HepG2 (cell line): ENCODE data around the gene NTSR2. TPM values are rescaled to one million over a fixed set of nuclear protein-coding genes. Genes with fewer than 3 reads are reported as not detected.

ENCODE experiments used
- ATAC-seq: fragments of 200-7000 bp; cut with Tn5 transposase; 3 replicates; pipeline ENCODE4 v1.9.1; 2020; ENCODE audit warnings: mild to moderate bottlenecking, moderate library complexity
- BruUV-seq: library from RNA; stranded (reverse); fragments of 400-500 nt; replicated peaks from 2 replicates; lab custom pipeline; 2021; lab: Mats Ljungman, UMichigan
- CTCF ChIA-PET: fragments of 300-600 bp; formaldehyde crosslinking; extraction: SDS; loops from one replicate; lab custom pipeline; 2021; ENCODE audit warnings: low total read pairs, inconsistent platforms, low intra/inter-chr PET ratio; lab: Yijun Ruan, JAX
- POLR2A ChIA-PET: fragments of 350-600 bp; sonication (Branson Sonifier 250); formaldehyde crosslinking; loops from one replicate; lab custom pipeline; 2020; ENCODE audit warnings: antibody characterized with exemption, inconsistent platforms; lab: Yijun Ruan, JAX
- DNase-seq: peaks from one replicate; pipeline ENCODE4 v3.0.0-alpha.2; 2015; ENCODE audit warnings: low spot score
- FAIRE-seq: peaks from 3 replicates; lab custom pipeline; 2011; peaks lifted over from hg19 to GRCh38; lab: Jason Lieb, UNC
- H2AFZ ChIP-seq: one replicate; pipeline ENCODE4 v1.6.1; 2011; ENCODE audit warnings: low read length, inconsistent platforms
- H3K27ac ChIP-seq: fragments of 300-600 bp; 3 replicates; pipeline ENCODE4 v1.8.0; 2011; ENCODE audit warnings: mixed run types, mild to moderate bottlenecking, mixed read lengths, low read length, inconsistent platforms; ENCODE audit not compliant: insufficient read depth; ENCODE audit errors: extremely low read length
- H3K27me3 ChIP-seq, 2 experiments: fragments of 200-600 bp in 1 of 2; 2 replicates in 1 of 2; 3 replicates in 1 of 2; pipeline versions ENCODE4 v1.6.0 to v1.8.0; 2011; ENCODE audit warnings: low read length in 2 of 2, mild to moderate bottlenecking in 2 of 2, moderate library complexity in 2 of 2, inconsistent platforms in 1 of 2; ENCODE audit not compliant: insufficient read depth in 2 of 2, control insufficient read depth in 1 of 2
- H3K36me3 ChIP-seq, 2 experiments: fragments of 200-600 bp in 1 of 2; replicated peaks in 1 of 2; 2 replicates in 1 of 2; 3 replicates in 1 of 2; pipeline versions ENCODE4 v1.5.1 to v1.8.0; 2011; ENCODE audit warnings: low read length in 2 of 2, inconsistent platforms in 1 of 2; ENCODE audit not compliant: insufficient read depth in 2 of 2, control insufficient read depth in 1 of 2
- H3K4me1 ChIP-seq: 2 replicates; pipeline ENCODE4 v1.5.1; 2012; ENCODE audit warnings: low read length, inconsistent platforms; ENCODE audit not compliant: insufficient read depth
- H3K4me2 ChIP-seq: 2 replicates; pipeline ENCODE4 v1.6.0; 2011; ENCODE audit warnings: low read depth, low read length, inconsistent platforms
- H3K4me3 ChIP-seq, 3 experiments: fragments of 200-600 bp in 1 of 3; sonication (generic), shearing (Covaris generic) in 1 of 3; replicated peaks in 1 of 3; 2 replicates each; pipeline ENCODE4 v1.5.1; 2011 to 2016; ENCODE audit warnings: low read length in 3 of 3, inconsistent platforms in 2 of 3, low read depth in 2 of 3, mild to moderate bottlenecking in 2 of 3, control low read depth in 1 of 3, mixed read lengths in 1 of 3; ENCODE audit not compliant: insufficient read depth in 1 of 3
- H3K79me2 ChIP-seq: one replicate; pipeline ENCODE4 v1.6.1; 2011; ENCODE audit warnings: low read length, inconsistent platforms; ENCODE audit not compliant: insufficient read depth
- H3K9ac ChIP-seq: 2 replicates; pipeline ENCODE4 v1.6.0; 2011; ENCODE audit warnings: mild to moderate bottlenecking, low read depth, low read length, inconsistent platforms; ENCODE audit not compliant: insufficient read depth
- H3K9me3 ChIP-seq: 2 replicates; pipeline ENCODE4 v1.5.1; 2012; ENCODE audit warnings: mild to moderate bottlenecking, low read length
- H4K20me1 ChIP-seq: 2 replicates; pipeline ENCODE4 v1.6.0; 2011; ENCODE audit warnings: inconsistent platforms, mild to moderate bottlenecking, low read length, moderate library complexity; ENCODE audit not compliant: insufficient read depth
- CREM ChIP-seq, 2 experiments: sonication (generic) in 1 of 2; formaldehyde crosslinking in 1 of 2; IDR thresholded peaks; 2 replicates each; pipeline versions ENCODE4 v1.4.0 to v1.6.1; 2016 to 2020; ENCODE audit warnings: antibody characterized with exemption in 1 of 2, mild to moderate bottlenecking in 1 of 2, missing genetic modification reagents in 1 of 2
- ELF3 ChIP-seq: IDR thresholded peaks from 2 replicates; pipeline ENCODE4 v1.6.1; 2016; ENCODE audit warnings: missing genetic modification reagents, missing compliant biosample characterization
- MIER2 ChIP-seq: IDR thresholded peaks from 2 replicates; pipeline ENCODE4 v1.6.1; 2016; ENCODE audit warnings: missing biosample characterization, missing genetic modification reagents
- PAX8 ChIP-seq: sonication (generic); formaldehyde crosslinking; IDR thresholded peaks from 2 replicates; pipeline ENCODE4 v1.8.0; 2022; ENCODE audit warnings: mild to moderate bottlenecking, missing genetic modification reagents, borderline replicate concordance
- POLR2AphosphoS5 ChIP-seq: IDR thresholded peaks from 2 replicates; pipeline ENCODE4 v1.6.1; 2012; ENCODE audit warnings: low read depth, low read length
- RBM22 ChIP-seq: fragments of 200-400 bp; formaldehyde crosslinking; optimal IDR thresholded peaks from 2 replicates; pipeline ENCODE3; 2017; ENCODE audit warnings: mild to moderate bottlenecking, low read length, moderate library complexity
- SALL1 ChIP-seq: sonication (generic); formaldehyde crosslinking; IDR thresholded peaks from 2 replicates; pipeline ENCODE4 v1.8.0; 2022; ENCODE audit warnings: mild to moderate bottlenecking, missing genetic modification reagents
- SYNCRIP ChIP-seq: fragments of 200-400 bp; formaldehyde crosslinking; IDR thresholded peaks from 2 replicates; pipeline ENCODE4 v1.6.1; 2018; ENCODE audit warnings: mild to moderate bottlenecking, low read depth, low read length; ENCODE audit not compliant: insufficient read depth
- THYN1 ChIP-seq: sonication (generic); formaldehyde crosslinking; IDR thresholded peaks from 2 replicates; pipeline ENCODE4 v1.8.1; 2023; ENCODE audit warnings: low read depth, mild to moderate bottlenecking, moderate library complexity, missing genetic modification reagents, borderline replicate concordance
- ZFP41 ChIP-seq: sonication (generic); formaldehyde crosslinking; IDR thresholded peaks from 2 replicates; pipeline ENCODE4 v1.4.0; 2020; ENCODE audit warnings: mild to moderate bottlenecking, missing genetic modification reagents, borderline replicate concordance
- ZMYM4 ChIP-seq: sonication (generic); formaldehyde crosslinking; IDR thresholded peaks from 2 replicates; pipeline ENCODE4 v1.8.1; 2023; ENCODE audit warnings: mild to moderate bottlenecking, missing genetic modification reagents
- ZNF121 ChIP-seq: sonication (generic); formaldehyde crosslinking; IDR thresholded peaks from 2 replicates; pipeline ENCODE4 v1.5.0; 2020; ENCODE audit warnings: mild to moderate bottlenecking, missing genetic modification reagents
- ZNF160 ChIP-seq: sonication (generic); formaldehyde crosslinking; IDR thresholded peaks from 2 replicates; pipeline ENCODE4 v1.8.0; 2022; ENCODE audit warnings: mild to moderate bottlenecking, inconsistent platforms, missing genetic modification reagents
- ZNF263 ChIP-seq: sonication (generic); formaldehyde crosslinking; IDR thresholded peaks from 2 replicates; pipeline ENCODE4 v1.4.0; 2020; ENCODE audit warnings: missing genetic modification reagents
- ZNF747 ChIP-seq: sonication (generic); formaldehyde crosslinking; IDR thresholded peaks from 2 replicates; pipeline ENCODE4 v1.8.1; 2023; ENCODE audit warnings: missing genetic modification reagents, mild to moderate bottlenecking, borderline replicate concordance
- ZZZ3 ChIP-seq: sonication (generic); formaldehyde crosslinking; IDR thresholded peaks from 2 replicates; pipeline ENCODE4 v1.4.0; 2020; ENCODE audit warnings: missing genetic modification reagents, mild to moderate bottlenecking, borderline replicate concordance
- WGBS: methylation state at CpG from one replicate; pipeline ENCODE4 v1.1.6; 2017; ENCODE audit warnings: low lambda C conversion rate; 5-methylcytosine and 5-hydroxymethylcytosine counted together
- in situ Hi-C: cut with HindIII; loops from 2 replicates; pipeline ENCODE4 v1.10.0; 2017; ENCODE audit warnings: low pct_unique_long_range_greater_than_20kb; ENCODE audit not compliant: extremely low pct_ligation_motif_present
- intact Hi-C: fragments of 100-400 bp; cut with micrococcal nuclease; formaldehyde crosslinking; loops from one replicate; pipeline ENCODE4 v1.10.0; 2022; ENCODE audit not compliant: unreplicated experiment
- polyA plus RNA-seq, 8 experiments: library from polyadenylated mRNA; depleted of rRNA in 3 of 8; stranded (reverse) in 7 of 8; unstranded in 1 of 8; fragments of >200 nt; fragmentation: Illumina TruSeq in 4 of 8; extraction: Trizol in 4 of 8; gene quantifications; 2 replicates each; pipeline versions ENCODE4 v1.2.1 to v1.2.3, GENCODE V29; 2011 to 2016; ENCODE audit warnings: low read depth in 4 of 8, missing spikeins in 1 of 8, mixed read lengths in 1 of 8; ENCODE audit not compliant: insufficient read depth in 1 of 8
- total RNA-seq, 5 experiments: library from RNA; depleted of rRNA; stranded (reverse); fragments of >200 nt; fragmentation: Illumina TruSeq; extraction: Trizol; gene quantifications; 2 replicates each; pipeline ENCODE4 v1.2.3, GENCODE V29; 2016; ENCODE audit warnings: low read depth in 1 of 5
- TF ChIP-seq, protein P1 (sequence below): sonication (generic); IDR thresholded peaks from 2 replicates; pipeline ENCODE4 v1.6.1; 2016; ENCODE audit warnings: low read depth, borderline replicate concordance
- TF ChIP-seq, protein P2 (sequence below): sonication (generic); formaldehyde crosslinking; IDR thresholded peaks from 2 replicates; pipeline ENCODE4 v1.5.0; 2020; ENCODE audit warnings: mild to moderate bottlenecking, missing genetic modification reagents, moderate library complexity

The NTSR2 gene
- total and polyA plus RNA-seq, 2 of the 13 experiments (the other 11 are each of a cell fraction or from before 2014, with no cell fraction given): not detected

DNA sequence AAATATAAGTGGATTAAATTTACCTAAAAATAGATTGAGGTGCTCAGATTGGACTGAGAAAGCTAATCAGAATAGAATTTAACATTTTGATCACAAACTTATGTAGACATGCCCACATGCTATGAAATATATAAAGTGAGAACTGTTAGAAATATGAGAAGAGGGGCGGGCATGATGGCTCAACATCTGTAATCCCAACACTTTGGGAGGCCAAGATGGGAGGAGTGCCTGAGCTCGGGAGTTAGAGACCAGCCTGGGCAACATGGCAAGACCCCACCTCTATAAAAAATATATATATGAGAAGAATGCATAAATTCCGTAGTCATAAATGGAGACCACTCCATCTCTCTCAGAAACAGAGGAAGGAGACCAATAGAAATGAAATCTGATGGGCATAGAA, 25.7 kb downstream of the NTSR2 start:
- Histone ChIP-seq H3K36me3 (peaks cover 24 to 45% of the 10 kb centered on the region in 2 experiments), H3K79me2 (no peaks in the 10 kb centered on the region), H3K27me3 (0 out of 5 replicates have a peak, but pooled peaks cover 0 to under 1% of the 10 kb centered on the region in 2 experiments), H3K9me3 (no peaks in the 10 kb centered on the region), H3K9ac (no peak overlapping the region), H3K4me1 (no peaks in the 10 kb centered on the region), H3K4me2 (no peak overlapping the region), H3K4me3 (no peak overlapping the region), H2AFZ (no peak overlapping the region), H4K20me1 (no peaks in the 10 kb centered on the region), H3K27ac (no peak overlapping the region)
- ATAC-seq (no peak), FAIRE-seq (no peak), DNase-seq (no peak)
- intact Hi-C loops: no loop called here
- in situ Hi-C loops: no loop called here
- WGBS: 93% methylated on average over 3 of the region's 3 CpGs
- ChIA-PET CTCF (no interaction called here), POLR2A (no interaction called here)
- no TSS peak for BruUV-seq
- TF ChIP-seq THYN1: no peak
- TF ChIP-seq ZNF263: no peak
- TF ChIP-seq ZNF121 (CRISPR knock-in tag): 0 out of 2 replicates have a peak, but pooled peaks have one; percentile 32
- TF ChIP-seq RBM22: peak; percentile 90
- no peak for TF ChIP-seq ELF3 (CRISPR knock-in tag)
- TF ChIP-seq, all 625 proteins: peak for 2

DNA sequence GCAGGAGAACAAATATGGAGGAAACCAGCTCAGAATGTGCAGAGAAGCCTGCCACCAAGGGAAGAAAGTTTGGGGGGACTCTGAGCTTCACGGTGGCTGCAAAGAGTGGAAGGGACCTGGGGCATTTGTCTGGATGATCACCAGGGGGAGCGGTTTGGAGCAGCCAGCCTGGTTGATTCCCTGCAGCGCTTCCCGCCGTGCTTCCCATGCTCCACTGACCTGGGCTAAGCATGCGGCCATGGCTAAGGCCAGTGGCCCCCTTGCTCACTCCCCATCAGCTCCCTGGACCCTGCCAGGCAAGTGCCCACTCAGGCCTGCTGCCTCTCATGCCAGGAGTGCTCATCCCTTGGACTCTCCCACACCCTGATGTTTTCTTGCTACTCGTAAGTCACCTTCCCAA, 27.0 kb downstream of the NTSR2 start:
- no TSS peak for BruUV-seq
- CTCF ChIA-PET: interaction anchor here (1.2 kb wide), 1 partner anchor 39 kb away, joined by 12 read pairs; no protein-coding TSS in a partner anchor
- no peaks in the 10 kb centered on the region for H3K27me3 ChIP-seq
- H3K36me3 ChIP-seq: peaks cover 34 to 56% of the 10 kb centered on the region in 2 experiments
- H3K9ac ChIP-seq: no peak overlapping the region
- H3K9me3 ChIP-seq: no peaks in the 10 kb centered on the region
- 84% methylated on average over 7 of the region's 7 CpGs for WGBS
- in situ Hi-C loops (no loop called here), intact Hi-C loops (loop anchor here (1.0 kb wide), 1 partner anchor 39 kb away; no protein-coding TSS in a partner anchor)
- POLR2A ChIA-PET: no interaction called here
- no peak overlapping the region for H3K4me2 ChIP-seq
- H3K27ac ChIP-seq: no peak overlapping the region
- H3K79me2 ChIP-seq: no peaks in the 10 kb centered on the region
- no peaks in the 10 kb centered on the region for H3K4me1 ChIP-seq
- no peak for DNase-seq
- H4K20me1 ChIP-seq: no peaks in the 10 kb centered on the region
- no peak overlapping the region for H3K4me3 ChIP-seq
- peak; percentile 43 for ATAC-seq
- no peak overlapping the region for H2AFZ ChIP-seq
- FAIRE-seq: no peak
- TF ChIP-seq SYNCRIP (no peak), PAX8 (no peak), ZZZ3 (CRISPR knock-in tag) (no peak), CREM (IDR thresholded peaks at IDR 0.05) (no peak), CREM (CRISPR knock-in tag; IDR thresholded peaks at IDR 0.05) (no peak), ZNF160 (CRISPR knock-in tag) (no peak), ZFP41 (CRISPR knock-in tag) (no peak), ZNF747 (no peak), SALL1 (CRISPR knock-in tag) (no peak), POLR2AphosphoS5 (0 out of 2 replicates have a peak, but pooled peaks have one; percentile 9), MIER2 (CRISPR knock-in tag) (no peak), ZMYM4 (CRISPR knock-in tag) (no peak), RBM22 (peak; percentile 95)
- TF ChIP-seq, protein P1, sequence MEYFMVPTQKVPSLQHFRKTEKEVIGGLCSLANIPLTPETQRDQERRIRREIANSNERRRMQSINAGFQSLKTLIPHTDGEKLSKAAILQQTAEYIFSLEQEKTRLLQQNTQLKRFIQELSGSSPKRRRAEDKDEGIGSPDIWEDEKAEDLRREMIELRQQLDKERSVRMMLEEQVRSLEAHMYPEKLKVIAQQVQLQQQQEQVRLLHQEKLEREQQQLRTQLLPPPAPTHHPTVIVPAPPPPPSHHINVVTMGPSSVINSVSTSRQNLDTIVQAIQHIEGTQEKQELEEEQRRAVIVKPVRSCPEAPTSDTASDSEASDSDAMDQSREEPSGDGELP: no peak
- TF ChIP-seq, protein P2, sequence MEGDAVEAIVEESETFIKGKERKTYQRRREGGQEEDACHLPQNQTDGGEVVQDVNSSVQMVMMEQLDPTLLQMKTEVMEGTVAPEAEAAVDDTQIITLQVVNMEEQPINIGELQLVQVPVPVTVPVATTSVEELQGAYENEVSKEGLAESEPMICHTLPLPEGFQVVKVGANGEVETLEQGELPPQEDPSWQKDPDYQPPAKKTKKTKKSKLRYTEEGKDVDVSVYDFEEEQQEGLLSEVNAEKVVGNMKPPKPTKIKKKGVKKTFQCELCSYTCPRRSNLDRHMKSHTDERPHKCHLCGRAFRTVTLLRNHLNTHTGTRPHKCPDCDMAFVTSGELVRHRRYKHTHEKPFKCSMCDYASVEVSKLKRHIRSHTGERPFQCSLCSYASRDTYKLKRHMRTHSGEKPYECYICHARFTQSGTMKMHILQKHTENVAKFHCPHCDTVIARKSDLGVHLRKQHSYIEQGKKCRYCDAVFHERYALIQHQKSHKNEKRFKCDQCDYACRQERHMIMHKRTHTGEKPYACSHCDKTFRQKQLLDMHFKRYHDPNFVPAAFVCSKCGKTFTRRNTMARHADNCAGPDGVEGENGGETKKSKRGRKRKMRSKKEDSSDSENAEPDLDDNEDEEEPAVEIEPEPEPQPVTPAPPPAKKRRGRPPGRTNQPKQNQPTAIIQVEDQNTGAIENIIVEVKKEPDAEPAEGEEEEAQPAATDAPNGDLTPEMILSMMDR: peak; percentile 44
